AML-193 (cell line): Measurements from ENCODE around the gene RAD54L.
"Not testable (repeated sequence)": the region's sequence is repeated elsewhere in the genome, so short reads cannot be mapped to it uniquely, and the experiment has no call there.

Experiments used
- DNase-seq, 2 experiments: peaks; one replicate each; lab custom pipeline; 2025; lab: John Stamatoyannopoulos, UW

The RAD54L gene

GRCh38 chr1:46241733-46242132 is 5.8 kb upstream of the RAD54L start:
- not testable (repeated sequence) for DNase-seq

- no peak for DNase-seq
These were observed 4.6 kb upstream of the RAD54L start for GRCh38 chr1:46242918-46243317.

GRCh38 chr1:46243831-46244230 is 3.7 kb upstream of the RAD54L start:
- DNase-seq = not testable (repeated sequence)

- DNase-seq = peak; percentile 61 to 70
These were observed 2.7 kb upstream of the RAD54L start for GRCh38 chr1:46244656-46245371.

- not testable (repeated sequence) for DNase-seq
These were observed 1.4 kb upstream of the RAD54L start for GRCh38 chr1:46246136-46246535.

GRCh38 chr1:46246548-46247435 is 771 bp upstream of the RAD54L start:
- DNase-seq = peak; percentile 34 to 45

- DNase-seq = peak; percentile 9 to 13
These were observed 758 bp downstream of the RAD54L start for GRCh38 chr1:46248122-46248920.

- DNase-seq = no peak
These were observed 7.1 kb downstream of the RAD54L start for GRCh38 chr1:46254668-46255067.

GRCh38 chr1:46256523-46256922 is 9.0 kb downstream of the RAD54L start:
- DNase-seq = no peak

GRCh38 chr1:46262508-46262907 is 14.9 kb downstream of the RAD54L start:
- DNase-seq = no peak

- no peak for DNase-seq
These were observed 15.6 kb downstream of the RAD54L start for GRCh38 chr1:46263146-46263545.

- DNase-seq = no peak
These were observed 21.0 kb downstream of the RAD54L start for GRCh38 chr1:46268578-46268977.

GRCh38 chr1:46274225-46275029 is 26.9 kb downstream of the RAD54L start:
- no peak for DNase-seq

- DNase-seq = no peak
These were observed 27.4 kb downstream of the RAD54L start for GRCh38 chr1:46275030-46275337.

GRCh38 chr1:46277658-46278373 is 30.3 kb downstream of the RAD54L start:
- no peak for DNase-seq

GRCh38 chr1:46278807-46279206 is 31.2 kb downstream of the RAD54L start:
- no peak for DNase-seq

- DNase-seq = no peak
These were observed 32.5 kb downstream of the RAD54L start for GRCh38 chr1:46280092-46280491.

GRCh38 chr1:46281021-46281420 is 33.5 kb downstream of the RAD54L start:
- DNase-seq = no peak

- DNase-seq = no peak
These were observed 36.5 kb downstream of the RAD54L start for GRCh38 chr1:46284058-46284457.

- DNase-seq = no peak
These were observed 37.3 kb downstream of the RAD54L start for GRCh38 chr1:46284597-46285564.
